Gastroesophageal sphincter (tissue), 4 donors: Measurements from ENCODE around the gene ENO3. TPM values are rescaled to one million over a fixed set of nuclear protein-coding genes. Genes with fewer than 3 reads are reported as not detected.

ENCODE experiments used
- ATAC-seq: fragments of 150-250 bp; one replicate; pipeline ENCODE4 v1.9.1; 2016; ENCODE audit warnings: mild to moderate bottlenecking, moderate library complexity
- H3K27ac ChIP-seq, 4 donors: fragments of 200-600 bp; sonication (generic) in 3 of 4; 1 replicate in 3 of 4; 2 replicates in 1 of 4; pipeline ENCODE4 v1.5.1; 2016 to 2019
- H3K27me3 ChIP-seq: fragments of 200-600 bp; sonication (generic); one replicate; pipeline ENCODE4 v1.5.1; 2019
- H3K36me3 ChIP-seq, 2 donors: fragments of 200-600 bp; sonication (generic); one replicate each; pipeline ENCODE4 v1.5.1; 2019; ENCODE audit warnings: control low read depth in 1 of 2
- H3K4me1 ChIP-seq, 3 donors: fragments of 200-600 bp; sonication (generic); 1 replicate in 2 of 3; 2 replicates in 1 of 3; pipeline ENCODE4 v1.5.1; 2016 to 2019; ENCODE audit warnings: control low read depth in 2 of 3
- H3K4me3 ChIP-seq, 2 donors: fragments of 200-600 bp; sonication (generic); one replicate each; pipeline ENCODE4 v1.5.1; 2019; ENCODE audit warnings: mild to moderate bottlenecking in 1 of 2, moderate library complexity in 1 of 2
- H3K9me3 ChIP-seq, 3 donors: fragments of 200-600 bp; sonication (generic); one replicate each; pipeline ENCODE4 v1.5.1; 2017 to 2019; ENCODE audit warnings: control low read depth in 2 of 3
- CTCF ChIP-seq, 4 experiments: fragments of 200-600 bp in 2 of 4; fragments of 450-650 bp in 2 of 4; sonication (generic) in 1 of 4; IDR thresholded peaks; one replicate each; pipeline ENCODE4 v1.5.1; 2017 to 2019; ENCODE audit warnings: antibody characterized with exemption in 4 of 4, mild to moderate bottlenecking in 2 of 4, moderate library complexity in 2 of 4
- EP300 ChIP-seq: sonication (generic); formaldehyde crosslinking; IDR thresholded peaks from one replicate; pipeline ENCODE4 v1.6.1; 2017; ENCODE audit warnings: antibody characterized with exemption, mild to moderate bottlenecking
- POLR2A ChIP-seq, 2 donors: fragments of 450-650 bp; IDR thresholded peaks; one replicate each; pipeline ENCODE4 v1.6.1; 2017; ENCODE audit warnings: antibody characterized with exemption in 2 of 2, mild to moderate bottlenecking in 2 of 2, moderate library complexity in 1 of 2
- POLR2AphosphoS5 ChIP-seq: sonication (generic); formaldehyde crosslinking; IDR thresholded peaks from one replicate; pipeline ENCODE4 v1.6.1; 2017; ENCODE audit warnings: antibody characterized with exemption
- WGBS, 2 donors: methylation state at CpG; one replicate each; pipeline ENCODE4 v1.1.5; 2018; ENCODE audit warnings: low coverage in 1 of 2; 5-methylcytosine and 5-hydroxymethylcytosine counted together
- total RNA-seq, 4 donors: library from RNA; depleted of rRNA; stranded (reverse); fragments of >200 nt; gene quantifications; one replicate each; pipeline ENCODE4 v1.1.0, GENCODE V29; 2016

The ENO3 gene
- total RNA-seq, 4 donors from 2014 or later = 1.5 to 16.2 (median 7.6) TPM

- H3K27ac ChIP-seq = peak overlapping the region in 1 of 4 donors; percentile 43
- no peak for ATAC-seq
- TF ChIP-seq EP300 (no peak), POLR2A (IDR thresholded peaks at IDR 0.05) (no peak), POLR2AphosphoS5 (no peak), CTCF (IDR thresholded peaks at IDR 0.05) (no peak)
- no peaks in the 10 kb centered on the region for H3K9me3 ChIP-seq
- H3K36me3 ChIP-seq = peaks cover 0 to 33% of the 10 kb centered on the region in 2 donors
- WGBS, 2 donors = 83% methylated on average over 6 of the region's 16 CpGs; no CpG with 5 or more reads in 1 of the 2 donors
- H3K27me3 ChIP-seq = no peaks in the 10 kb centered on the region
- peaks cover 0 to 28% (median 9%) of the 10 kb centered on the region in 3 donors for H3K4me1 ChIP-seq
- H3K4me3 ChIP-seq = no peak overlapping the region
Observed at GRCh38 chr17:4933646-4934045, 17.3 kb upstream of the ENO3 start.

- no peak for ATAC-seq
- H3K9me3 ChIP-seq = no peaks in the 10 kb centered on the region
- H3K36me3 ChIP-seq = peaks cover 0 to 34% of the 10 kb centered on the region in 2 donors
- H3K4me1 ChIP-seq = peaks cover 0 to 35% (median 16%) of the 10 kb centered on the region in 3 donors
- no peak overlapping the region for H3K4me3 ChIP-seq
- peak in 1 of 4 experiments; percentile 23 for TF ChIP-seq CTCF (IDR thresholded peaks at IDR 0.05)
- TF ChIP-seq POLR2AphosphoS5 = no peak
- peak overlapping the region in 2 of 4 donors; percentile 30 to 43 for H3K27ac ChIP-seq
- WGBS, 2 donors = 24 to 40% methylated on average over 8 to 9 of the region's 14 CpGs
- H3K27me3 ChIP-seq = no peaks in the 10 kb centered on the region
Observed at GRCh38 chr17:4934173-4934979, 16.5 kb upstream of the ENO3 start.

DNA sequence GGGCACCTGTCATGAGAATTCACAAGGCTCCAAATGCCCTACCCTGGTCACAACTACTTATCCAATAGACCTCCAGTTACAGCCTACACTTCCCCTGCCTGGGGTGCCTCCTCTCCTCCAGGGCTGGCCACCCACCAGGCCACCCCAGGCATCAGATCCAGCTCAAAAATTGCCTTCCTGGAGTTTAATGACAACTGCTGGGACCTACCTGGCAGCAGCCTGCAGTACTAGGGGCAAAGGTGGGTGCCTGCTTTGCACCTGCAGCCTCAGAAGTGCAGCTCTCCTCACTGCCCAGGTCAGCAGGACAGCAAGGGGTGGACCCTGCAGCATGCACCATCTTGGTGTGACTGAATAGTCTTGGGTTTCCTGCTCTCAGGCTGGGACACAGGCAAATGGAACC is 15.3 kb upstream of the ENO3 start:
- TF ChIP-seq POLR2AphosphoS5 (no peak), EP300 (no peak), CTCF (IDR thresholded peaks at IDR 0.05) (no peak), POLR2A (IDR thresholded peaks at IDR 0.05) (no peak)
- no peaks in the 10 kb centered on the region for H3K9me3 ChIP-seq
- H3K27me3 ChIP-seq = no peaks in the 10 kb centered on the region
- peaks cover 0 to 34% of the 10 kb centered on the region in 2 donors for H3K36me3 ChIP-seq
- no peak for ATAC-seq
- H3K4me1 ChIP-seq = peaks cover 0 to 39% (median 16%) of the 10 kb centered on the region in 3 donors
- H3K4me3 ChIP-seq = no peak overlapping the region
- H3K27ac ChIP-seq = no peak overlapping the region

GRCh38 chr17:4936436-4936835 is 14.5 kb upstream of the ENO3 start:
- no peak overlapping the region for H3K27ac ChIP-seq
- H3K4me1 ChIP-seq = peaks cover 0 to 46% (median 21%) of the 10 kb centered on the region in 3 donors
- H3K27me3 ChIP-seq = no peaks in the 10 kb centered on the region
- H3K36me3 ChIP-seq = peaks cover 0 to 34% of the 10 kb centered on the region in 2 donors
- no peaks in the 10 kb centered on the region for H3K9me3 ChIP-seq
- TF ChIP-seq POLR2A (IDR thresholded peaks at IDR 0.05) = no peak
- TF ChIP-seq EP300 = no peak
- TF ChIP-seq CTCF (IDR thresholded peaks at IDR 0.05) = no peak
- no peak for TF ChIP-seq POLR2AphosphoS5
- ATAC-seq = no peak
- 83% methylated on average over 1 of the region's 3 CpGs; no CpG with 5 or more reads in 1 of the 2 donors for WGBS, 2 donors
- H3K4me3 ChIP-seq = no peak overlapping the region

GRCh38 chr17:4937553-4937952 is 13.4 kb upstream of the ENO3 start:
- H3K4me1 ChIP-seq = peaks cover 0 to 58% (median 25%) of the 10 kb centered on the region in 3 donors
- 92% methylated on average over 6 of the region's 16 CpGs; no CpG with 5 or more reads in 1 of the 2 donors for WGBS, 2 donors
- peak overlapping the region in 2 of 4 donors; percentile 90 to 96 for H3K27ac ChIP-seq
- H3K4me3 ChIP-seq = no peak overlapping the region
- no peaks in the 10 kb centered on the region for H3K9me3 ChIP-seq
- no peaks in the 10 kb centered on the region for H3K27me3 ChIP-seq
- ATAC-seq = no peak
- peaks cover 0 to 43% of the 10 kb centered on the region in 2 donors for H3K36me3 ChIP-seq
- TF ChIP-seq POLR2A (IDR thresholded peaks at IDR 0.05) (no peak), CTCF (IDR thresholded peaks at IDR 0.05) (no peak), EP300 (no peak), POLR2AphosphoS5 (no peak)
